ENCODE measurements around the gene MYL6B.
A peak's percentile ranks its signal among the peaks of the same experiment; 100 is the strongest.

The MYL6B gene

DNA sequence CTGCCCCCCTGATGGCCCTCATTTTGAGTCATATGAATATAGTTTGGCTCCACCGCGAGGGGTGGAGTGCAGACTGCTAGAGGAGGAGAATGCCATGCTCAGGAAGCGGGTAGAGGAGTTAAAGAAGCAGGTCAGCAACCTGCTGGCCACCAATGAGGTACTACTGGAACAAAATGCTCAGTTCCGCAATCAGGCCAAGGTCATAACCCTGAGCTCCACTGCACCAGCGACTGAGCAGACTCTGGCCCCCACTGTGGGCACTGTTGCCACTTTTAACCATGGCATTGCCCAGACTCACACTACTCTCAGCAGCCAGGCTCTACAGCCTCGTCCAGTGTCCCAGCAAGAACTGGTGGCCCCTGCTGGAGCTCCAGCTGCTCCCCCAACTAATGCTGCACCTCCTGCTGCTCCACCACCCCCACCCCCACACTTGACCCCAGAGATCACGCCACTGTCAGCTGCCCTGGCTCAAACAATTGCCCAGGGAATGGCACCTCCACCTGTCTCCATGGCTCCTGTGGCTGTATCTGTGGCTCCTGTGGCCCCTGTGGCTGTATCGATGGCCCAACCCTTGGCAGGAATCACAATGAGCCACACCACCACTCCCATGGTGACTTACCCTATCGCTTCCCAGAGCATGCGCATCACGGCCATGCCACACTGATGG lies 31.1 kb upstream of the MYL6B start:
- H3K9ac ChIP-seq, result no peak overlapping the region
- H3K9me3 ChIP-seq (ENCODE audit: control insufficient read depth, low read length), result no peaks in the 10 kb centered on the region
- no peak overlapping the region for H2AFZ ChIP-seq
- no peak overlapping the region for H3K4me3 ChIP-seq (ENCODE audit: low read depth, low read length)
- peaks cover 2% of the 10 kb centered on the region for H3K79me2 ChIP-seq
- peaks cover 12% of the 10 kb centered on the region for H3K4me1 ChIP-seq
- no peaks in the 10 kb centered on the region for H3K36me3 ChIP-seq (ENCODE audit: control insufficient read depth, insufficient read depth, low read length)
- H3K27ac ChIP-seq, result no peak overlapping the region
- no peak overlapping the region for H3K4me2 ChIP-seq (ENCODE audit: low read length)
- H3K27me3 ChIP-seq (ENCODE audit: control insufficient read depth, insufficient read depth, low read length), result no peaks in the 10 kb centered on the region
- no peak for TF ChIP-seq CTCF (IDR thresholded peaks at IDR 0.05)

GRCh38 chr12:56122637-56123036 lies 29.8 kb upstream of the MYL6B start:
- Histone ChIP-seq H3K9ac (no peak overlapping the region), H3K4me2 (ENCODE audit: low read length) (no peak overlapping the region), H2AFZ (no peak overlapping the region), H3K27me3 (ENCODE audit: control insufficient read depth, insufficient read depth, low read length) (no peaks in the 10 kb centered on the region), H3K9me3 (ENCODE audit: control insufficient read depth, low read length) (no peaks in the 10 kb centered on the region), H3K36me3 (ENCODE audit: control insufficient read depth, insufficient read depth, low read length) (no peaks in the 10 kb centered on the region), H3K27ac (no peak overlapping the region), H3K4me1 (peaks cover 23% of the 10 kb centered on the region), H3K4me3 (ENCODE audit: low read depth, low read length) (no peak overlapping the region), H3K79me2 (no peaks in the 10 kb centered on the region)
- no peak for TF ChIP-seq CTCF (IDR thresholded peaks at IDR 0.05)

GRCh38 chr12:56124133-56124532 lies 28.3 kb upstream of the MYL6B start:
- Histone ChIP-seq H3K36me3 (ENCODE audit: control insufficient read depth, insufficient read depth, low read length) (no peaks in the 10 kb centered on the region), H3K79me2 (no peaks in the 10 kb centered on the region), H2AFZ (no peak overlapping the region), H3K9me3 (ENCODE audit: control insufficient read depth, low read length) (no peaks in the 10 kb centered on the region), H3K27me3 (ENCODE audit: control insufficient read depth, insufficient read depth, low read length) (no peaks in the 10 kb centered on the region), H3K9ac (no peak overlapping the region), H3K27ac (no peak overlapping the region), H3K4me2 (ENCODE audit: low read length) (peak overlapping the region; percentile 9), H3K4me3 (ENCODE audit: low read depth, low read length) (peak overlapping the region; percentile 33), H3K4me1 (peaks cover 18% of the 10 kb centered on the region)
- no peak for TF ChIP-seq CTCF (IDR thresholded peaks at IDR 0.05)

GRCh38 chr12:56126732-56127239 lies 25.6 kb upstream of the MYL6B start:
- Histone ChIP-seq H3K4me1 (peaks cover 17% of the 10 kb centered on the region), H3K4me2 (ENCODE audit: low read length) (peak overlapping the region; percentile 48), H3K36me3 (ENCODE audit: control insufficient read depth, insufficient read depth, low read length) (no peaks in the 10 kb centered on the region), H3K79me2 (no peaks in the 10 kb centered on the region), H3K27me3 (ENCODE audit: control insufficient read depth, insufficient read depth, low read length) (no peaks in the 10 kb centered on the region), H3K4me3 (ENCODE audit: low read depth, low read length) (peak overlapping the region; percentile 22), H3K9me3 (ENCODE audit: control insufficient read depth, low read length) (no peaks in the 10 kb centered on the region), H3K9ac (no peak overlapping the region), H3K27ac (peak overlapping the region; percentile 76), H2AFZ (peak overlapping the region; percentile 66)
- no peak for TF ChIP-seq CTCF (IDR thresholded peaks at IDR 0.05)

GRCh38 chr12:56127485-56127887 lies 24.9 kb upstream of the MYL6B start:
- no peak overlapping the region for H3K9ac ChIP-seq
- H3K79me2 ChIP-seq, result no peaks in the 10 kb centered on the region
- no peaks in the 10 kb centered on the region for H3K36me3 ChIP-seq (ENCODE audit: control insufficient read depth, insufficient read depth, low read length)
- peak overlapping the region; percentile 55 for H3K27ac ChIP-seq
- H3K4me1 ChIP-seq, result peaks cover 17% of the 10 kb centered on the region
- H2AFZ ChIP-seq, result no peak overlapping the region
- TF ChIP-seq CTCF (IDR thresholded peaks at IDR 0.05), result no peak
- H3K27me3 ChIP-seq (ENCODE audit: control insufficient read depth, insufficient read depth, low read length), result no peaks in the 10 kb centered on the region
- H3K9me3 ChIP-seq (ENCODE audit: control insufficient read depth, low read length), result no peaks in the 10 kb centered on the region
- peak overlapping the region; percentile 90 for H3K4me2 ChIP-seq (ENCODE audit: low read length)
- H3K4me3 ChIP-seq (ENCODE audit: low read depth, low read length), result peak overlapping the region; percentile 82

All from parathyroid adenoma (tissue), 2 donors.